ENCODE results near the gene IQCH.

- TF ChIP-seq, protein P1, sequence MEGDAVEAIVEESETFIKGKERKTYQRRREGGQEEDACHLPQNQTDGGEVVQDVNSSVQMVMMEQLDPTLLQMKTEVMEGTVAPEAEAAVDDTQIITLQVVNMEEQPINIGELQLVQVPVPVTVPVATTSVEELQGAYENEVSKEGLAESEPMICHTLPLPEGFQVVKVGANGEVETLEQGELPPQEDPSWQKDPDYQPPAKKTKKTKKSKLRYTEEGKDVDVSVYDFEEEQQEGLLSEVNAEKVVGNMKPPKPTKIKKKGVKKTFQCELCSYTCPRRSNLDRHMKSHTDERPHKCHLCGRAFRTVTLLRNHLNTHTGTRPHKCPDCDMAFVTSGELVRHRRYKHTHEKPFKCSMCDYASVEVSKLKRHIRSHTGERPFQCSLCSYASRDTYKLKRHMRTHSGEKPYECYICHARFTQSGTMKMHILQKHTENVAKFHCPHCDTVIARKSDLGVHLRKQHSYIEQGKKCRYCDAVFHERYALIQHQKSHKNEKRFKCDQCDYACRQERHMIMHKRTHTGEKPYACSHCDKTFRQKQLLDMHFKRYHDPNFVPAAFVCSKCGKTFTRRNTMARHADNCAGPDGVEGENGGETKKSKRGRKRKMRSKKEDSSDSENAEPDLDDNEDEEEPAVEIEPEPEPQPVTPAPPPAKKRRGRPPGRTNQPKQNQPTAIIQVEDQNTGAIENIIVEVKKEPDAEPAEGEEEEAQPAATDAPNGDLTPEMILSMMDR (IDR thresholded peaks at IDR 0.05 in 8 of 11, conservative IDR thresholded peaks at IDR 0.05 in 3 of 11) = no peak
- TF ChIP-seq POLR2AphosphoS5 (IDR thresholded peaks at IDR 0.05) (no peak), POLR2A (IDR thresholded peaks at IDR 0.05) (no peak)
Observed at GRCh38 chr15:67358812-67359211, 104.2 kb downstream of the IQCH start.
